Loucy (cell line): ENCODE measurements around the gene ANO8.

Experiments
- EZH2phosphoT487 ChIP-seq: fragments of 200-600 bp; IDR thresholded peaks from 2 replicates; pipeline ENCODE4 v1.6.1; 2018; ENCODE audit warnings: antibody characterized with exemption, mild to moderate bottlenecking, moderate library complexity, borderline replicate concordance
- TF ChIP-seq, protein P1 (sequence below): fragments of 200-600 bp; sonication (generic); conservative IDR thresholded peaks from 2 replicates; pipeline ENCODE4 v1.5.1; 2014; ENCODE audit warnings: mild to moderate bottlenecking, antibody characterized with exemption, low read length

DNA sequence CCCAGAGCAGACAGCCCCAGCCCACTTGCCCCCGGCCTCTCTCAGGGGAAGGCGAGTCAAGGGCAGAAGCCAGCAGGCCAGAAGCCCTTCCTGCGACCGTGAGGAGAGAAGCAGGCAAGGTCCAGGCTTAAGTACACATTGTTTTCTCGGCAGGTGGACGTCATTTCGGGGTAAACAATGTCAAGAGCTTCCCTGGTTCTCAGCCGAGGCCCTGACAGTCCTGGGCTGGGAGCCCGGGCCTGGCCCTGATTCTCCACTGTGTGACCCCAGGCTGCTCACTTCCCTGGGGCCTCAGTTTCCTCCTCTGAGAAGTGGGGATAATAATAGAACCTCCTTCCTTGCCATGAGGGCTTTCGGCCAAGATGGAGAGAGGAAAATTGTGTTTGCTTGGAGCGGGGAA, 23.1 kb upstream of the ANO8 start:
- TF ChIP-seq, protein P1, sequence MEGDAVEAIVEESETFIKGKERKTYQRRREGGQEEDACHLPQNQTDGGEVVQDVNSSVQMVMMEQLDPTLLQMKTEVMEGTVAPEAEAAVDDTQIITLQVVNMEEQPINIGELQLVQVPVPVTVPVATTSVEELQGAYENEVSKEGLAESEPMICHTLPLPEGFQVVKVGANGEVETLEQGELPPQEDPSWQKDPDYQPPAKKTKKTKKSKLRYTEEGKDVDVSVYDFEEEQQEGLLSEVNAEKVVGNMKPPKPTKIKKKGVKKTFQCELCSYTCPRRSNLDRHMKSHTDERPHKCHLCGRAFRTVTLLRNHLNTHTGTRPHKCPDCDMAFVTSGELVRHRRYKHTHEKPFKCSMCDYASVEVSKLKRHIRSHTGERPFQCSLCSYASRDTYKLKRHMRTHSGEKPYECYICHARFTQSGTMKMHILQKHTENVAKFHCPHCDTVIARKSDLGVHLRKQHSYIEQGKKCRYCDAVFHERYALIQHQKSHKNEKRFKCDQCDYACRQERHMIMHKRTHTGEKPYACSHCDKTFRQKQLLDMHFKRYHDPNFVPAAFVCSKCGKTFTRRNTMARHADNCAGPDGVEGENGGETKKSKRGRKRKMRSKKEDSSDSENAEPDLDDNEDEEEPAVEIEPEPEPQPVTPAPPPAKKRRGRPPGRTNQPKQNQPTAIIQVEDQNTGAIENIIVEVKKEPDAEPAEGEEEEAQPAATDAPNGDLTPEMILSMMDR, result no peak
- no peak for TF ChIP-seq EZH2phosphoT487
